Glomerular visceral epithelial cell (primary cell): ENCODE measurements around the gene ZNF133.

Experiments
- DNase-seq: peaks from one replicate; pipeline ENCODE4 v3.0.0-alpha.2; 2016; ENCODE audit errors: extremely low spot score

ZNF133 gene

DNA sequence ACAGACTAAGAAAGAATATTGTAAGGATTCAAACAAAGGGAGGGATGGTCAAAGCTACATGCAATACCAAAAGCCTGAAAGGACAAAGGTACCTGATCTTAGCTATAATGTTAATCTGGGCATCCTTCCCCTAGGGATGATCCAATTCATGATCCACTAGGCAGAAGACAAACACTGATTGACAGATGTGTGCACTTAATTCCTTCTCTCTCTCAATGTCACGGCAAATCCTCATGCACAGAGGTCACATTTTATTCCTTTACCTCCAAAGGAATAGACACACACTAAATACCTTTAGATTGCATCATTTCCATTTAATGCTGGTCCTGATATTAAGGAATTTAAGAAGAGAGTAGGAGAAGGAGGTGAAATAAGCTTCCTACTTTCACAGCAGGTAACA lies 73.4 kb downstream of the ZNF133 start:
- DNase-seq: no peak

DNA sequence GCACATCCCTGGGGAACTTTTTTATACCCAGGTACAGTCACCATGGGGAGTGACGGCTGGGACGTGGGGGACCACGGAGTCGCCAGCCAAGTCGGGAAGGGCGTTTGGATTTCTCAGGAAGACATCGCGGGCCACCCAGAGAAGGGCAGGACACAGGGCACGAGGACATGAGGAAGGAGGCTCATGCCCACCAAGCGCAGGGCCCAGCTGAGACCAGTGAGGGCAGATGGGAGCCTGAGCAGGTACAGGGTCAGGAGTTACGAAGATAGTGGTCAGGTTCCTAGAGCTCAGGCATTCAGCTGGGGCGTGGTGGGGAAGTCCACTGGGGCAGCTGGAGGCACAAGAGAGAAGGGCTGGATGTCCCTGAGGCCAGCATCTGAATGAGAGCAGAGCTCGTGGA lies 74.6 kb downstream of the ZNF133 start:
- no peak for DNase-seq

DNA sequence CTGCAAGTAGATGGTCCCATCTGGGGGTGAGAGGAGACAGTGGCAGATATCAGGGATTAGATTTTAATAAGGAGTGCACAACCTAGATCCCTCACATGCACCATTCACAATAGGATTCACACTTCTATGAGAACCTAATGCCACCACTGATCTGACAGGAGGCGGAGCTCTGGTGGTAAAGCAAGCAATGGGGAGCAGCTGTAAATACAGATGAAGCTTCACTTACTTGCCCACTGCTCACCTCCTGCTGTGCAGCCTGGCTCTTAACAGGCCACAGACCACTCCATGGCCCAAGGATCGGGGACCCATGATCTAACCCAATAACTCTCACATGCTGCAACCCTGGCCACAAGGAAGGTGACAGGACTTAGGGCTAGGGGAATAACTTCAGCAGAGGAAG lies 75.4 kb downstream of the ZNF133 start:
- no peak for DNase-seq

DNA sequence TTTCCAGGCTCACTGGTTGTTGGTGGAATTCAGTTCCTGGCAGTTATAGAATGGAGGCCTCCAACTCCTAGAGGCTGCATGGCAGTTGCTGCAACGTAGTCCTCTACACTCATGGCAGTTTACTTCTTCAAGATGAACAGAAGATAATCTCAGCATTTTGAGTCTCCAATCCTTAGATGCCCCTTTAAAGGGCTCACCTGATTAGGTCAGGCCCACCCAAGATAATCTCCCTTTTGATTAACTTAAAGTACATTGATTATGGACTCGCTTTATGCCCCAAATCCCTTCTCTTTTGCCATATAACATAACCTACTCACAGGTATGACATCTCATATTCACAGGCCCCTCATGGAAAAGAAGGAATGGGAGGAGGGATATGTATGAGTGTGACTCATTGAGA lies 76.4 kb downstream of the ZNF133 start:
- no peak for DNase-seq
